IPS-20b (cell line): Measurements from ENCODE around the gene KCTD19.

ENCODE experiments used
- H3K27ac ChIP-seq: one replicate; pipeline ENCODE4 v1.5.1; 2013; ENCODE audit warnings: low read length
- H3K27me3 ChIP-seq: 2 replicates; pipeline ENCODE4 v1.6.1; 2013; ENCODE audit warnings: mild to moderate bottlenecking, low read length, inconsistent platforms; ENCODE audit not compliant: insufficient read depth
- H3K36me3 ChIP-seq: 2 replicates; pipeline ENCODE4 v1.6.1; 2013; ENCODE audit warnings: low read depth, mild to moderate bottlenecking, inconsistent platforms, low read length, moderate library complexity; ENCODE audit not compliant: insufficient read depth
- H3K4me1 ChIP-seq: 2 replicates; pipeline ENCODE4 v1.6.1; 2013; ENCODE audit warnings: mild to moderate bottlenecking, control low read depth, inconsistent platforms, low read length, moderate library complexity; ENCODE audit not compliant: insufficient read depth
- H3K4me3 ChIP-seq: 2 replicates; pipeline ENCODE4 v1.5.1; 2013; ENCODE audit warnings: mild to moderate bottlenecking, low read length, inconsistent platforms
- H3K9ac ChIP-seq: 2 replicates; pipeline ENCODE4 v1.6.1; 2013; ENCODE audit warnings: low read depth, mild to moderate bottlenecking, inconsistent platforms, low read length, moderate library complexity
- H3K9me3 ChIP-seq: 2 replicates; pipeline ENCODE4 v1.6.1; 2013; ENCODE audit warnings: mild to moderate bottlenecking, low read depth, low read length, inconsistent platforms; ENCODE audit not compliant: insufficient read depth

KCTD19 gene

DNA sequence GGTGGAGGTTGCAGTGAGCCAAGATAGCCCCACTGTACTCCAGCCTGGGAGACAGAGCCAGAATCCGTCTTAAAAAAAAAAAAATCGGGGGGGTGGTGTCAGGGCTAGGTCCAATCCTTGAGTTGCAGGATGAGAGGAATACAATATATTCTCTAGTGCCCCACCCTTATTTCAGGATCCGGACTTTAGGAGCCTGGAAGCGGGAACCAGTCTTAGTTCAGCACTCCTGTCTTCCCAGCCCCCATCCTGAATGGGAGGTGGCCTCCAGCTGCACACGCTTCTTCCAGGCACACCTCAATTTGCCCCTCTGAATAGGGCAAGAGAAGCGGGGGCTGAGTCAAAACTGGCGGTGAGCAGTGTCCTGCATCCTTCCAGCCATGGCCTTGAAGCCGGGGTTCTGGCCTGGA lies 80.9 kb downstream of the KCTD19 start:
- Histone ChIP-seq H3K27ac (peak overlapping the region; percentile 82), H3K4me1 (peaks cover 32% of the 10 kb centered on the region), H3K27me3 (peaks cover 32% of the 10 kb centered on the region), H3K9ac (peak overlapping the region; percentile 86; the same call in 1 of the 2 replicates), H3K36me3 (no peaks in the 10 kb centered on the region), H3K9me3 (no peaks in the 10 kb centered on the region), H3K4me3 (peak overlapping the region; percentile 90)

DNA sequence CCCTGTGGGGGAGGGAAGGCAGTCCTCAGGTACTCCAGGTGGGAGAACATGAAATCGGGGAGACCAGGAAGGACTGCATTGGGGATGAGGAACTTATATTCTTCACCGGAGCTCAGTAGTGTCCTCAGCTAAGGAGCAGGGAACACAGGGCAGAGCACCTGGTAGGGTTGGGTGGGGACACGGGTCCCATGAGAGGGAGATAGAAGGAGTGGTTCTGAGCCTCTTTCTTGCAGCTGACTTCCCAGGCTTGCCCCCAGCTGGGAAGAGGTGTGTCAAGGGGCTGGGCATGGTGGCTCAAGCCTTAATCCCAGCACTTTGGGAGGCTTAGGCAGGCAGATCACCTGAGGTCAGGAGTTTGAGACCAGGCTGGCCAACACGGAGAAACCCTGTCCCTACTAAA lies 81.4 kb downstream of the KCTD19 start:
- H3K36me3 ChIP-seq = no peaks in the 10 kb centered on the region
- peak overlapping the region; percentile 90 for H3K4me3 ChIP-seq
- H3K9me3 ChIP-seq = no peaks in the 10 kb centered on the region
- H3K9ac ChIP-seq = peak overlapping the region; percentile 86; the same call in 1 of the 2 replicates
- peaks cover 32% of the 10 kb centered on the region for H3K4me1 ChIP-seq
- H3K27ac ChIP-seq = no peak overlapping the region
- peaks cover 27% of the 10 kb centered on the region for H3K27me3 ChIP-seq

DNA sequence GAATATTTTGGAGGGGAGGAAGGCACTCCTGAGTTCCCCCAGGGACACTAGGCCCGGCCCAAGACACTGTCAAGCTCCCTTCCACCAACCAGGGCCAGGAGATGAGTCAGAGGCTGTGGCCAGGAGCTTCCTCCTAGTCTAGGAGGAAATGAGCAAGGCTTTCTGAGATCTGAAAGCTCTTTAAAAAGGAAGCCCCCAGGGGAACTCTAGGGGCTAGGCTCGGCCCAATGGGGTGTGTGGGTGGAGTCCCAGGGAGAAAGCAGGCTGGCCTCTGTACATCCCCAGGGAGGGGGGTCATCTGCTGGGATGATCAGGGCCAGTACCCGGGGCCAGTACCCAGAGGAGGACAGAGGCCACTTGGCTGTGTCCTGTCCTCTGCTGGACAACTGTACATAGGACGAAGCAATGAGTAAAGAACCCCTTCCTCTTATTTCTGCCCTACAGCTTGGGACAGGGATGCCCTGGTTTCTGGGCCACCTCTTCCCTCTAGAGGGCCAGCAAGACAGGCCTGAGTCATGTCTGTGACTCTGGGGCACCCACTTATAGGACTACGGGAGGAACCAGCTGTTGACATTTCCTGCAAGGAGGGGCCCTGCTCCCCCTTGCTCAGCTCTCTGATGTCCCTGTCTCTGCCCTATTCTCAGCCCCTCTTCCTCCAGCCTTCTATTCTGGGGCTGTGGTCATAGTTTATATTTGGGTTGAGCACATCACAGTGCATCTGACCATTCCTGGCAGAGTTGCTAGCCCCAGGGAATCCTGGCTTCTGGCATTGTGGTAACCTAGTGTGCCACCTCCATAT lies 82.0 kb downstream of the KCTD19 start:
- H3K9me3 ChIP-seq = no peaks in the 10 kb centered on the region
- peaks cover 28% of the 10 kb centered on the region for H3K4me1 ChIP-seq
- no peak overlapping the region for H3K9ac ChIP-seq
- H3K27me3 ChIP-seq = peaks cover 21% of the 10 kb centered on the region
- H3K4me3 ChIP-seq = peak overlapping the region; percentile 90; the same call in 1 of the 2 replicates
- H3K36me3 ChIP-seq = peaks cover 3% of the 10 kb centered on the region; the same call in 1 of the 2 replicates
- H3K27ac ChIP-seq = no peak overlapping the region

DNA sequence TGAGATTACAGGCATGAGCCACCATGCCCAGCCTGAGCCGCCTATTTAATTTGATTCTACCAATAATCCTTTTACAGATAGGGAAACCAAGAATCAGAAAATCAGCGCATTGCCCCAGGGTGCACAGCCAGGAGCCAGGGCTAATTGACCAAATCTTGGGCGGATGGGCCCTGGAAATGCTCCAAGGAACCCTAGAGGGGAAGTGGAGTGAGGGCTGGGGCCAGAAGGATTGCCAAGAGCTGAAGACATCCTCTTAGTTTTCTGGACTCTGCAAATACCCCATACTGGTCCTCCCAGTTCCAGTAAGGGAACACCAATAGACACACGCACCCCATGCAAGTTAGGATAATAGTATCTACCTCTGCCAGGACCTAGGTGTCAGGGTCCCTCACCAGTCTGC lies 83.1 kb downstream of the KCTD19 start:
- Histone ChIP-seq H3K4me3 (no peak overlapping the region), H3K9ac (no peak overlapping the region), H3K4me1 (peaks cover 24% of the 10 kb centered on the region), H3K36me3 (peaks cover 14% of the 10 kb centered on the region; the same call in 1 of the 2 replicates), H3K27me3 (peaks cover 10% of the 10 kb centered on the region), H3K27ac (no peak overlapping the region), H3K9me3 (no peaks in the 10 kb centered on the region)

DNA sequence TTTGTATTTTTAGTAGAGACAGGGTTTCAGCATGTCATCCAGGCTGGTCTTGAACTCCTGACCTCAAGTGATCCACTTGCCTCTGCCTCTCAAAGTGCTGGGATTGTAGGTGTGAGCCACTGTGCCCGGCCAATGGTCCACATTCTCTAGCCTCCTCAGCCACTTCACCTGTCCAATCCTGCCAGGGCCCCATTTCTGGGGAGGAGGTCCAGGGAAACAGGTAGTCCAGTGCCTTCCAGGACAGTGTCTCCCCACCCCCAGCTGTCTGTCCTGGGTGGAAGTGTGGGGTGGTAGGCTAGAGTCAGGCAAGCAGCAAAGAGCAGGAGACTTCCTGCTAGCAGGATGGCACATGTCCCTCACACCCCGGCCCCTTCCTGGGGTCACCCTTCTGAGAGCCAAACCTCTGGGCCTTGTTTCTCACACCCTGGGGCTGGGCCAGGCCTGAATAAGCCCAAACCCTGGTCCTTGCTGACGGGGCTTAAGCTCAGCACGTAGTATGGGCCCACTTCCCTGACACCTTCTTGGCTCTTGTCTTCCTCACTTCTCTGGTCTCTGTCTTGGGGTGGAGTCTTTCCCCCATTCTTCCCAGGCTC lies 84.3 kb downstream of the KCTD19 start:
- H3K36me3 ChIP-seq = peaks cover 26% of the 10 kb centered on the region
- H3K9me3 ChIP-seq = no peaks in the 10 kb centered on the region
- H3K4me3 ChIP-seq = no peak overlapping the region
- 0 out of 2 replicates have a peak overlapping the region, but pooled peaks have one; percentile 21 for H3K9ac ChIP-seq
- no peak overlapping the region for H3K27ac ChIP-seq
- no peaks in the 10 kb centered on the region for H3K27me3 ChIP-seq
- H3K4me1 ChIP-seq = peaks cover 17% of the 10 kb centered on the region

DNA sequence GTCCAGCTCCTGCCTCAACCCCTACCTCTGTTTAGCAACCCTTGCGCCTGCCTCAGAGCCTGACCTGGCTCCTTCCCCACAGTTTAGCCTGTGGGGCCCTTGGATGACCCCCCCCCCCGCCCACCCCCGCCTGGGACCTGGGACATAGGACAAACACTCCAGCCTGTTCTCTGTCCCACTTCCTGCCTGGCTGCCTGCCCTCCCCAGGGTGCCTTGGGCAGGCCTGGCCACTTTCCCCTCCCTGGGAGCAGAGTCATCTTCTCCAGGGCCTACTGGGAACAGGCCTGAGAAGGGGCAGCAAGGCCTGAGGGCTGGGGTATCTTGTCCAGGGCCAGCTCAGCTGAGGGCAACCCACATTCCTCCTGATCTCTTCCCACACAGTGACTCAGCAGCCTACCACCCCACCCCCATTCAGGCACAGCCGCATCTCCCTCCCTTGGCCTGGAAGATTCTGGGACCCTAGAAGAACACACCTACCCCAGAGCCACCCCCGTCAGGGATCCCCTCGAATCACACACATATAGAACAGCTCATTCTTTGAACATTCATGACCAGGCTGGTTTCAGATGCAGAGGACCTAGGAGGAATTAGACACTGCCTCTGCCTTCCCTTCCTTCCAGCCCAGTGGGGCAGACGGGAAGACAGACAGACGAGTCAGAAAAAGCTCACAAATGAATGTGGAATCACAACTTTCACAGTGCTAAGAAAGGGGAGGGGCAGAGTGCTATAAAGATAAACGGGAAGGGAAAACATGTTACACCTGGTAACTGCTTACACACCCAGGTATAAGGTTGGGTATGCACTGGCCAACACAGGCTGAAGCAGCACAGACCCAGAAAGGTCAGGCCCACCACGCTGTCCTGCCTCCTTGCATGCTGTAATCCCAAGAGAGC lies 85.3 kb downstream of the KCTD19 start:
- Histone ChIP-seq H3K9me3 (no peaks in the 10 kb centered on the region), H3K36me3 (peaks cover 32% of the 10 kb centered on the region), H3K9ac (peak overlapping the region; percentile 62; the same call in 1 of the 2 replicates), H3K27ac (peak overlapping the region; percentile 7), H3K4me1 (peaks cover 17% of the 10 kb centered on the region), H3K27me3 (no peaks in the 10 kb centered on the region), H3K4me3 (no peak overlapping the region)

DNA sequence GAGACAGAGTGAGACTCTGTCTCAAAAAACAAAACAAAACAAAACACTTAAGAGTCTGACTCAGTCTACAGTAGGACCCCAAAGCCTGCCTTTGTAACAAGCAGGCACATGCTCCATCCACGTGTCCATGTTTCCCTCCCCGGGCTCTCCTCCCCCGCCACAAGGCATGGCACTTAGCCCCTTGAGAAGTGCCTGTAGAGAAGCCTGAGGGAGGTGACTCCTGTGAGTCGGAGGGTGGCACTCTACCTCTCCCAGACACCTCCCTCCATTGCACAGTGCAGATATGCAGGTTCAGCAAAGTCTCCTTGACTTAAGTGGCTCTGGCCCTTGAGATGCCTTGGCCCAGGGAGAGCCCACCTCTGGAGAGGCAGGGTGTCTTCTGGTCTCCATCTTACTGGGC lies 86.0 kb downstream of the KCTD19 start:
- H3K36me3 ChIP-seq = peaks cover 39% of the 10 kb centered on the region
- no peak overlapping the region for H3K9ac ChIP-seq
- no peaks in the 10 kb centered on the region for H3K27me3 ChIP-seq
- no peak overlapping the region for H3K27ac ChIP-seq
- H3K4me1 ChIP-seq = peaks cover 14% of the 10 kb centered on the region
- H3K4me3 ChIP-seq = no peak overlapping the region
- no peaks in the 10 kb centered on the region for H3K9me3 ChIP-seq
